Measurements from ENCODE around the gene TEX55. TPM values are rescaled to one million over a fixed set of nuclear protein-coding genes. Genes with fewer than 3 reads are reported as not detected.
"Not testable (repeated sequence)": the region's sequence is repeated elsewhere in the genome, so short reads cannot be mapped to it uniquely, and the experiment has no call there.

The TEX55 gene
- total RNA-seq, 2 experiments from 2014 or later, result not detected

- no peaks in the 10 kb centered on the region for H3K4me1 Mint-ChIP-seq
- no peak for DNase-seq
- no peak overlapping the region for H3K4me3 Mint-ChIP-seq
- no peak overlapping the region for H3K27ac Mint-ChIP-seq
- H3K9me3 Mint-ChIP-seq, result no peaks in the 10 kb centered on the region
- H3K27me3 Mint-ChIP-seq, result no peaks in the 10 kb centered on the region
- H3K36me3 Mint-ChIP-seq, result no peaks in the 10 kb centered on the region
Measured at GRCh38 chr3:119146578-119147375, 812 bp downstream of the TEX55 start.

DNA sequence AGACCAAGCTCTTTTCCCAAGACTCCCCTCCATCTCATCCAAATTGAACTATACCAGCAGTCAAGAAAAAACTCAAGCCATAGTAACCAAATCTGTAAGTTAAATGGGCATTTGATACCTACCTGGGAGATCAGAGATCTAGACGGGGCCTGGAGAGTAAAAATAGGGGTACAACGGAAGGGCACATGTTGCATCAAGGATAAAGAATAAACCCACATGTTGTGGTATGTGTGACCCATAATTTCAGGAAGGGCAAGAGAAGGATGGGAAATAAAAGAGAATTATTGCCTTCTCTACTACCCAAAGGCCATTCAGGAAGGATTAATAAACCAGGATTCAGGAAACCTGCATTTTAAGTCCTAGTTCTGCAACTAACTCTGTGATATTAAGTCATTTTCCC, 1.5 kb downstream of the TEX55 start:
- peaks cover 1% of the 10 kb centered on the region for H3K36me3 Mint-ChIP-seq
- no peaks in the 10 kb centered on the region for H3K9me3 Mint-ChIP-seq
- no peak for DNase-seq
- H3K27ac Mint-ChIP-seq, result no peak overlapping the region
- no peak overlapping the region for H3K4me3 Mint-ChIP-seq
- H3K27me3 Mint-ChIP-seq, result no peaks in the 10 kb centered on the region
- no peaks in the 10 kb centered on the region for H3K4me1 Mint-ChIP-seq

GRCh38 chr3:119148493-119149180, 2.7 kb downstream of the TEX55 start:
- Mint-ChIP-seq H3K27ac (no peak overlapping the region), H3K4me1 (no peaks in the 10 kb centered on the region), H3K27me3 (no peaks in the 10 kb centered on the region), H3K36me3 (peaks cover 1% of the 10 kb centered on the region), H3K9me3 (peaks cover 3% of the 10 kb centered on the region), H3K4me3 (no peak overlapping the region)
- no peak for DNase-seq

- Mint-ChIP-seq H3K36me3 (peaks cover 1% of the 10 kb centered on the region), H3K27ac (no peak overlapping the region), H3K9me3 (peaks cover 10% of the 10 kb centered on the region), H3K4me3 (no peak overlapping the region), H3K4me1 (no peaks in the 10 kb centered on the region), H3K27me3 (no peaks in the 10 kb centered on the region)
- no peak for DNase-seq
Measured at GRCh38 chr3:119149484-119149883, 3.5 kb downstream of the TEX55 start.

- H3K27me3 Mint-ChIP-seq, result peaks cover 17% of the 10 kb centered on the region
- no peak overlapping the region for H3K27ac Mint-ChIP-seq
- H3K36me3 Mint-ChIP-seq, result peaks cover 1% of the 10 kb centered on the region
- H3K4me1 Mint-ChIP-seq, result no peaks in the 10 kb centered on the region
- peaks cover 19% of the 10 kb centered on the region for H3K9me3 Mint-ChIP-seq
- no peak for DNase-seq
- H3K4me3 Mint-ChIP-seq, result no peak overlapping the region
Measured at GRCh38 chr3:119156868-119157267, 10.9 kb downstream of the TEX55 start.

DNA sequence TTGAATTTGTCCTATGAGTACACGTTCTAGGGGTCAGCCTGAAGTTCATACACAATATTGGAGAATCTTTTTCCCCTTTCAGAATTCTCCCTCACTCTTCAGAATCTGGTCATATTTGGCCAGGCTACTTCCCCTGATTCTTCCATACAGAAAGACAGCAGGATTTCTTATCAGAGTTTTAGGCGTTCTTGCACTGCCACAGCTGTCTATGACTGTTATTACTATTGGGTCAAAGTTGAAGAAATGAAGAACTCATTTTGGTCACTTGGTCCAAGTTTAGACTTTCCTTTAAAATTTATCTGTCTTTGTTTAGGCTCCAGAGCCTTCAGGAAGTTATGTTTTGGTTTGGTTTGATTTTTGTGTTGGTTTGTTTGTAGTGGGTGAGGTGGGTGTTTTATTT, 12.0 kb downstream of the TEX55 start:
- Mint-ChIP-seq H3K4me1 (no peaks in the 10 kb centered on the region), H3K36me3 (no peaks in the 10 kb centered on the region), H3K27me3 (peaks cover 24% of the 10 kb centered on the region), H3K4me3 (no peak overlapping the region), H3K27ac (no peak overlapping the region), H3K9me3 (peaks cover 19% of the 10 kb centered on the region)
- DNase-seq, result no peak

- Mint-ChIP-seq H3K27me3 (peaks cover 37% of the 10 kb centered on the region), H3K4me3 (no peak overlapping the region), H3K36me3 (peaks cover 3% of the 10 kb centered on the region), H3K4me1 (no peaks in the 10 kb centered on the region), H3K9me3 (peaks cover 9% of the 10 kb centered on the region), H3K27ac (no peak overlapping the region)
- no peak for DNase-seq
Measured at GRCh38 chr3:119160361-119160760, 14.4 kb downstream of the TEX55 start.

DNA sequence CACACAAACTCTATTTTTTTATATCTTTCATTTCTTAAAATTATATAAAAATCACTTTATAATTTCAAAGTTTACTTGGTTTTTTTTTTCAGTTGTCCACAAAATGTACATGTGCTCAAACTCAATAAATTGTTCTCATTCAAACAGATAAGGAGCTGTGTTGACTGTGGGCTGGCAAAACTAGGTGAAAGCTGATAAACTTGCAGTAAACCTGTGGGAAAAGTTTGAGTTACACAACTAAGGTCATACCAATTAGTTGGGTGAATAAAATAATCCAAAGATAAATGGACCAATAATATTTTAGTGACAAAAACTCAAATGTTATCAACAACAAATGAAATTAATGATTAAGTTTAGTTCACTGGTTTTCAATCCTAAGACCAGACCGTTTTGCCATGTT, 14.8 kb downstream of the TEX55 start:
- peaks cover 3% of the 10 kb centered on the region for H3K36me3 Mint-ChIP-seq
- no peaks in the 10 kb centered on the region for H3K4me1 Mint-ChIP-seq
- H3K27ac Mint-ChIP-seq, result no peak overlapping the region
- H3K27me3 Mint-ChIP-seq, result peaks cover 40% of the 10 kb centered on the region
- DNase-seq, result no peak
- peaks cover 7% of the 10 kb centered on the region for H3K9me3 Mint-ChIP-seq
- H3K4me3 Mint-ChIP-seq, result no peak overlapping the region

DNA sequence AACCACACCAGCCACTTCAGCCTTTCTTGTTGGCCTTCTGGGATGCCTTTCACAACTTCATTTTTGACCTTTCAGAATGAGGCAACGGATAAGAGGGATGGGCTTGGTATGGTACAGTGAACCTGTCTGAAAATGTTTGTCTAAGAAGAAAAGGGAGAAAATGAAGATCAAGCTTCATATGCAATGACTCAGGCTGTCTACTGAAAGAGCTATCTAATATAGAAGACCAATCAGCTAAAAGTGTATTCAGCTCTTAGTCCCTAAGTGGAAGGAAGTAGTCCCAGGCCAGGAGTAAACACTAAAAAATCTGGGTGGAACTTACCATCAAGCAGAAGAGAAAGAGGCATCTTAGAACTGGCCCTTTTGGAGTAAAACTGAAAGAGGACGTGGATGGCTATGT, 15.3 kb downstream of the TEX55 start:
- H3K4me1 Mint-ChIP-seq, result no peaks in the 10 kb centered on the region
- no peak for DNase-seq
- no peak overlapping the region for H3K4me3 Mint-ChIP-seq
- H3K27ac Mint-ChIP-seq, result no peak overlapping the region
- H3K9me3 Mint-ChIP-seq, result peaks cover 7% of the 10 kb centered on the region
- peaks cover 3% of the 10 kb centered on the region for H3K36me3 Mint-ChIP-seq
- H3K27me3 Mint-ChIP-seq, result peaks cover 43% of the 10 kb centered on the region

GRCh38 chr3:119164745-119165144, 18.8 kb downstream of the TEX55 start:
- peaks cover 38% of the 10 kb centered on the region for H3K27me3 Mint-ChIP-seq
- H3K27ac Mint-ChIP-seq, DNase-seq, H3K36me3 Mint-ChIP-seq, H3K4me3 Mint-ChIP-seq, H3K9me3 Mint-ChIP-seq, H3K4me1 Mint-ChIP-seq: not testable (repeated sequence)

GRCh38 chr3:119170821-119171220, 24.9 kb downstream of the TEX55 start:
- Mint-ChIP-seq H3K27ac (no peak overlapping the region), H3K27me3 (peaks cover 9% of the 10 kb centered on the region), H3K4me1 (no peaks in the 10 kb centered on the region), H3K9me3 (no peaks in the 10 kb centered on the region), H3K36me3 (no peaks in the 10 kb centered on the region), H3K4me3 (no peak overlapping the region)
- DNase-seq, result no peak

DNA sequence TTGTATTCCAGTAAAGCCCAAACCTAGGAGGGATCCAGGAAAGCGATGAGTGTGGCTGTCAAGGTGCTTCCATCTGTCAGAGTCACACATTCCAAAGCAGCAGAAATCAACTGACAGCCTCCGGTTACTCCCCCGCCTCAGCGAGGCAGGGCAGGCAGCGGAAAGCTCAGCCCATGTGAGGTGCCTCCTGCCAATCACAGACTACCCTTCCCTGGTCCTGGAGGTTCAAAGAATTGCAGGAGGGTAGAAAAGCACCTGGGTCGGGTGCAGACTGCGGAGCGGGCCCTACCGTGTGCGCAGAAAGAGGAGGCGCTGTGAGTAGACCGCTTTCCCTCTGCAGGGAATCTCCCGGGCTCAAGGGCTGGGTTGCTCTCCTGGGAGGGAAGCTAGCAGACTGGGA, 27.4 kb downstream of the TEX55 start, which contains the start of gene UPK1B:
TSS of gene UPK1B (plus strand) at position 274 of the 400 bp plus-strand sequence. CDS start 13,144 bp downstream, outside the sequence.
- Mint-ChIP-seq H3K9me3 (no peaks in the 10 kb centered on the region), H3K4me3 (no peak within 1 kb of the TSS), H3K27ac (no peak within 1 kb of the TSS), H3K4me1 (no peaks in the 10 kb centered on the region), H3K27me3 (peaks cover 23% of the 10 kb centered on the region), H3K36me3 (no peaks in the 10 kb centered on the region)
- DNase-seq, result no peak

DNA sequence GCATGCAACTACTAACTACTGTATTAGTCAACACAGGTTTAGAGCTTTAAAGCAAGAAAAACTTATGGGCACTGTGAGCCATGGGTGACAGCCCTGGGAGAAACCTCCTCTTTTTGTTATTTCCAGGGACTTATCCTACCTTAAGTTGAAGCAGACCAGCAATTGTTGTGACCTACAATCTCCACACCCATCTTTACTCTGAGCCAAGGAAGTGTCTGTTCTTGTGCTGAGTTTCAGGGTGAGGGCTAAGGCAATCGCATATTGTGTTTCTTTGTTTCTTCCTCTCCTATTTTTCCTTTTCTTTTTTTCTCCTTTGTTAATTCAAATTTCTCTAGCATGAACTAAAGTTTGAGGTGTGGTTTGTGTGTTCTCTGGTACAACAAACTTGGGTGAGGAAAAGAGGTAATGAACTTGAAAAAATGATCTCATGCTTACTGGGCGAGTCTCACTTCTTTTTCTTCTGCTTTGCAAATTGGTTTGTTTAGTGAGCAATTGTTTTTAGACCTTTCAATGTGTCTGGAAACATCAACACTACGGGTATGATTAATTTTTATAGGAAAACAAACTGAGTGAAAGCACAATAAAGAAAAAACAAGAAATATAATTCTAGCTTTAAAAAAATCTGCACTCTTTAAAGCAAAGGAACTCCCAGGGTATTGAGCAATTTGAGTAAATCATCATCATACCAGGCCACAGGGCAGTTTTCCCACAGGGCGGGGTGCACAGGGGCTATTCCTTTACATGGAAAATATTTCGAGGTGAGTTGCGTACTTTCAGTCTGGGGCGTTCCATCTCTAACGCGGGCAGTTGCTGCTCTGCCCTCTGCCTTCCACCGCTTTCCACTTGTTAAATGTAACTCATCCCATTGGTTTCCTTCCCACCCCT, 30.1 kb downstream of the TEX55 start:
- no peak for DNase-seq
- H3K27ac Mint-ChIP-seq, result no peak overlapping the region
- no peaks in the 10 kb centered on the region for H3K36me3 Mint-ChIP-seq
- H3K4me1 Mint-ChIP-seq, result no peaks in the 10 kb centered on the region
- H3K4me3 Mint-ChIP-seq, result no peak overlapping the region
- peaks cover 32% of the 10 kb centered on the region for H3K27me3 Mint-ChIP-seq
- H3K9me3 Mint-ChIP-seq, result no peaks in the 10 kb centered on the region

- no peak overlapping the region for H3K27ac Mint-ChIP-seq
- DNase-seq, result no peak
- H3K9me3 Mint-ChIP-seq, result no peaks in the 10 kb centered on the region
- no peak overlapping the region for H3K4me3 Mint-ChIP-seq
- peaks cover 32% of the 10 kb centered on the region for H3K27me3 Mint-ChIP-seq
- no peaks in the 10 kb centered on the region for H3K36me3 Mint-ChIP-seq
- H3K4me1 Mint-ChIP-seq, result no peaks in the 10 kb centered on the region
Measured at GRCh38 chr3:119176778-119177177, 30.8 kb downstream of the TEX55 start.

DNA sequence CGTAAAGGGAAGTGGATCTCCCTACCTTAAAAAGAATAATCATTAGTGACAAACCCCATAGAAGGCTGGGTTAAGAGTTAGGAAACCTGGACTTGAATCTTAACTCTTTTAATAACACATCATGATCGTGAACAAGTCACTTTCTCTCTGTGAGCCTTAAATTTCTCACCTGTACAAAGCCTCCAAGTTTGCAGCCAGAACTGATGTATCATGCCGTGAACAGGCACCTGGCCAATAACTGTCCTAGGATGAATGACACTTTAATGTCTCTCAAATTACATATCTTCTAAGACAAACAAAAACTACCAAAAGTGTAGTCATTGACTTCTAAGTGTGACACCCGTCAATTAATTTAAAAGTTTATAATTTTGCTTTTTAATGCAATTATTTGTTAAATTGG, 31.4 kb downstream of the TEX55 start:
- Mint-ChIP-seq H3K4me3 (no peak overlapping the region), H3K9me3 (no peaks in the 10 kb centered on the region), H3K27me3 (peaks cover 32% of the 10 kb centered on the region), H3K36me3 (no peaks in the 10 kb centered on the region), H3K4me1 (no peaks in the 10 kb centered on the region), H3K27ac (no peak overlapping the region)
- DNase-seq, result no peak
